ENCODE measurements around the gene PRR12. TPM values are rescaled to one million over a fixed set of nuclear protein-coding genes. Genes with fewer than 3 reads are reported as not detected.

PRR12 gene
- total and polyA plus RNA-seq, 9 of the 15 experiments (the other 6 are each of a cell fraction or from before 2014, with no cell fraction given) = 0.01 to 21.1 (median 0.98) TPM

DNA sequence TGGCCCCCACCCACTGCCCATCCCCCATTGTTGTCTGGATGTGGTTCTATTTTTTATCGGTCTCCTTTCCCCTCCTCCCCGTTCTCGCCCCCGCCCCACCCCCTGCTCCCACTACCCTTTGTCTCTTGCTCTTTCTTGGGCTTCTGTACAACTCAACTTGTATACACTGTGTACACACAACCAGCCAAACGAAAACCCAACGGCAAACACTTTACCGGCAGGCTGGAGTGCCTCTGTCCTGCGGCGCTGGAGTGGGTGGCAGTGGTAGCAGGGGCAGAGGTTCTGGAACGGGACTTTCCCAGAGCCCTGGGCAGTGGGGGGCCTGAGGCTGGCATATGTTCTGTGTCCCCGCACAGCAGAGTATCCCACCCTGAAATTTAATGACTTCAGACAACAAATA, 35.2 kb downstream of the PRR12 start (continued):
- TF ChIP-seq LCOR (CRISPR knock-in tag; IDR thresholded peaks at IDR 0.05) (no peak), XRCC5 (IDR thresholded peaks at IDR 0.05; ENCODE audit: low read depth, low read length) (no peak), HSF4 (CRISPR knock-in tag; IDR thresholded peaks at IDR 0.05; ENCODE audit: borderline replicate concordance) (no peak)

DNA sequence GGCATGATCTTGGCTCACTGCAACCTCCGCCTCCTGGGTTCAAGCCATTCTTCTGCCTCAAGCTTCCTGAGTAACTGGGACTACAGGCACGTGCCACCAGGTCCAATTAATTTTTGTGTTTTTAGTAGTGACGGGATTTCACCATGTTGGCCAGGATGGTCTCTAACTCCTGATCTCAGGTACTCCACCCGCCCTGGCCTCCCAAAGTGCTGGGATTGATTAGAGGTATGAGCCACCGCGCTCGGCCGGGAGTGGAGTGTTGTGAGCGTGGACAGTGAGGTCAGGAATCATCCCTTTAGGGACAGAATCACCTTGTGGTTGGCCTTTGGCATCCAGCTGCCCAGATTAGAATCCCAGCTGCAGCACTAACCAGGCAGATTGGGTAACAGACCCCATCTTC, 38.7 kb downstream of the PRR12 start:
- Histone ChIP-seq H3K4me2 (ENCODE audit: insufficient read depth, low read length) (no peak overlapping the region), H3K9me1 (ENCODE audit: control insufficient read depth, insufficient read depth, low read length) (no peaks in the 10 kb centered on the region), H3K4me3 (no peak overlapping the region), H3K9ac (ENCODE audit: insufficient read depth in 1 of 2, low read depth in 2 of 2, low read length in 2 of 2) (peak overlapping the region in 1 of 2 experiments; percentile 33; a peak in 1 of 4 replicates), H3K36me3 (ENCODE audit: control insufficient read depth, insufficient read depth, low read length) (peaks cover 22% of the 10 kb centered on the region; the same call in 1 of the 3 replicates), H4K20me1 (replicated peaks; ENCODE audit: control insufficient read depth, insufficient read depth, low read length) (no peaks in the 10 kb centered on the region), H3K27me3 (ENCODE audit: control insufficient read depth in 2 of 2, insufficient read depth in 2 of 2, low read length in 2 of 2) (no peaks in the 10 kb centered on the region), H3K27ac (ENCODE audit: extremely low read depth, low read depth, low read length) (no peak overlapping the region), H3K4me1 (replicated peaks in 1 of 2; ENCODE audit: control insufficient read depth in 2 of 2, insufficient read depth in 2 of 2, low read length in 2 of 2) (peaks cover 6 to 12% of the 10 kb centered on the region in 2 experiments; a peak in 3 of 5 replicates), H3K9me3 (replicated peaks; ENCODE audit: control insufficient read depth, insufficient read depth, low read depth, low read length) (no peaks in the 10 kb centered on the region), H3K79me2 (ENCODE audit: control insufficient read depth, insufficient read depth, low read length) (no peaks in the 10 kb centered on the region), H2AFZ (ENCODE audit: low read depth, low read length) (no peak overlapping the region)
- DNase-seq (ENCODE audit: extremely low read depth in 1 of 4, low spot score in 3 of 4) = no peak
- ChIA-PET POLR2A (interaction anchor here (1.8 kb wide), 1 partner anchor 11 kb away, joined by 6 read pairs; the partner anchor contains the start of gene RRAS), CTCF (ENCODE audit: low intra/inter-chr PET ratio) (no interaction called here)
- BruUV-seq (replicated peaks) = no TSS peak
- no peak for FAIRE-seq
- no peak for TF ChIP-seq NELFE (IDR thresholded peaks at IDR 0.05; ENCODE audit: insufficient read depth, insufficient read length)
- ATAC-seq = no peak
- in situ Hi-C loops (cut with MboI) = no loop called here
- 80% methylated on average over 4 of the region's 9 CpGs for WGBS (ENCODE audit: insufficient coverage, low coverage, missing lambda C conversion rate)
- intact Hi-C loops (cut with micrococcal nuclease) = no loop called here

All from K562 (cell line).